ENCODE data around the gene HLA-DPB1.
"Not testable (repeated sequence)": the region's sequence is repeated elsewhere in the genome, so short reads cannot be mapped to it uniquely, and the experiment has no call there.

Gene HLA-DPB1

GRCh38 chr6:33080127-33081089, 4.6 kb downstream of the HLA-DPB1 start:
- H3K36me3 Mint-ChIP-seq = peaks cover 45% of the 10 kb centered on the region
- peaks cover 73% of the 10 kb centered on the region for H3K4me1 Mint-ChIP-seq
- H3K4me3 Mint-ChIP-seq = peak overlapping the region; percentile 42
- H3K9me3 Mint-ChIP-seq = no peaks in the 10 kb centered on the region
- H3K27ac Mint-ChIP-seq = peak overlapping the region; percentile 89
- ATAC-seq (no peak), DNase-seq (ENCODE audit: low spot score in 2 of 2) (no peak)

- peaks cover 68% of the 10 kb centered on the region for H3K4me1 Mint-ChIP-seq
- H3K9me3 Mint-ChIP-seq = no peaks in the 10 kb centered on the region
- ATAC-seq (no peak), DNase-seq (ENCODE audit: low spot score in 2 of 2) (no peak)
- H3K27ac Mint-ChIP-seq = peak overlapping the region; percentile 89
- peaks cover 54% of the 10 kb centered on the region for H3K36me3 Mint-ChIP-seq
- peak overlapping the region; percentile 42 for H3K4me3 Mint-ChIP-seq
Observed at GRCh38 chr6:33081098-33081824, 5.5 kb downstream of the HLA-DPB1 start.

- peaks cover 56% of the 10 kb centered on the region for H3K4me1 Mint-ChIP-seq
- peaks cover 68% of the 10 kb centered on the region for H3K36me3 Mint-ChIP-seq
- H3K9me3 Mint-ChIP-seq = no peaks in the 10 kb centered on the region
- ATAC-seq = peak; percentile 81
- no peak for DNase-seq (ENCODE audit: low spot score in 2 of 2)
- H3K27ac Mint-ChIP-seq = peak overlapping the region; percentile 89
- H3K4me3 Mint-ChIP-seq = no peak overlapping the region
Observed at GRCh38 chr6:33082702-33083101, 6.9 kb downstream of the HLA-DPB1 start.

DNA sequence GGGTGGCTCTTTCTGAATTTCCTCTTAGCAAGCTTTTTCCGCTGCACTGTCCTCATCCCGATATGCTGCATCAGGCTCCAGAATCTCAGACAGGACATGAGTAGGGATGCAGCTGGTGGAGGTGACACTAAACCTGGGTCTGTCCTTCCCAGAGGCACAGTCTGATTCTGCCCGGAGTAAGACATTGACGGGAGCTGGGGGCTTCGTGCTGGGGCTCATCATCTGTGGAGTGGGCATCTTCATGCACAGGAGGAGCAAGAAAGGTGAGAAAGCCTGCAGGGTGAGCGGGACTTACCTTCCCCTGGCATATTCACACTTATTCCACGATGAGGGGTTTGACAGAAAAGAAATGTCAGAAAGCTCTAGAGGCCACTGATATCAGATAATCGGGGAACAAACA, 9.8 kb downstream of the HLA-DPB1 start:
- DNase-seq (ENCODE audit: low spot score in 2 of 2) = no peak
- H3K9me3 Mint-ChIP-seq = no peaks in the 10 kb centered on the region
- H3K36me3 Mint-ChIP-seq = peaks cover 60% of the 10 kb centered on the region
- H3K27ac Mint-ChIP-seq = no peak overlapping the region
- peaks cover 27% of the 10 kb centered on the region for H3K4me1 Mint-ChIP-seq
- no peak for ATAC-seq
- H3K4me3 Mint-ChIP-seq = no peak overlapping the region

DNA sequence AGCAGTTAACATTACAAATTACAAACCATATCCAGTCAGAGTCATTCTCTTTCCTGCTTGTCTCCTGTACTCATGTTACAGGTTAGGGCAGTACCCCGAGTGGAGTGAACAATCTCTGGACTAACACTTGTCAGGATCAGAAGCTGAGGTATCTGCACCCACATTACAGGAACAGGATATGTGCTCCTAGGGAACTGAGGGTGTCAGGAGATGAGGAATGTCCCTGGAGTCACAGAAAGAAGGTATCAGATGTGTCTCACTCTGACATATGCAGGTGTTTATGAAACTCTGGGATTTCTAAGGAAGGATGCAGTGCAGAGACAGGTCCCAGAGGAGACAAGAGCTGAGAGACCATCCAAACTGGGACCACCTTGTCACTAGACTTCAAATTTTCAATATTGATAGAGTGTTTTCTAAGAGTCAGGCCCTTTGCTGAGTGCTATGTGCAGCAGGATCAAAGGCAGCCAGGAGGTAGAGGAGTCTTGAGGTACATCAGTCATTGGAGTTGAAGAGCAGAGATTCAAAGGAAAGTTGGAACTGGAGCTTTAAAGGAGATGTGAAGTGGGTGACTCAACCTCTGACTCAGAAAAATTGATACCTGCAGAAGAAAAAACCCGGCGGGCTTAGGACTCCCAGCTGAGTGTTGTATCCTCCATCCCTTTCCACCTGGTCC, 12.6 kb downstream of the HLA-DPB1 start:
- Mint-ChIP-seq H3K4me1 (peaks cover 6% of the 10 kb centered on the region), H3K36me3 (peaks cover 53% of the 10 kb centered on the region), H3K9me3 (no peaks in the 10 kb centered on the region), H3K27ac (peak overlapping the region; percentile 57), H3K4me3 (no peak overlapping the region)
- ATAC-seq (no peak), DNase-seq (ENCODE audit: low spot score in 2 of 2) (no peak)

DNA sequence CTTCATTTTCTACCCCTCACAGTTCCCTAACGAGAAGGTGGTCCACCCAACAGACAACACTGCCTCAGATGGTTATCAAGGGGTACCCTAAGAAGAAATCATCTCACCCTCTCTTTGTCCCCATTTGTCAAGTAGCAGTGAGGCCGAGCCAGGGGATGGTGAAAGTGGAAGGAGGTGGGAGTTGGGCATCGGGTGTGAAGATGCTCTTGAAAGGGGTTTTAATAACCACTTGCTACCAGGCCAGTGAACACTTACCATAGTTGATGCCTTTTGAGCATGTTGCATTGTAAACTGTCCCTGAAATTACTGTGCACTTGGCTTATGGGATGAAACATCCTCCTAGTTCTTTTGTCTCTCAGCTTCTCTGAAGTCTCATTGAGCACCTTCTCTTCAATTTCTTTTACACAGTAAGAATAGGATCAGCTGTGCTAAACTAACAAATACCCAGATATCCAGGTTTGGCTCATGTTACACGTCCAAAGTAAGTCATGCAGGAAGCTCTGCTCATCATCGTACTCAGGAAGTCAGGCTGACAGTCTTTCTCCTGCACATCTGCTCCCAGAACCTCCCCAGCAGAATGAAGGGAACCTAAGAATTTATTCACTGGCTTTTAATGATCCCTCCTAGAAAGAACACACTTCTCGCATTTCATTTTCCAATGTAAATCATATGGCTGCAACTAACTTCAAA, 13.3 kb downstream of the HLA-DPB1 start:
- ATAC-seq = no peak
- H3K4me3 Mint-ChIP-seq = no peak overlapping the region
- peak in 1 of 2 donors; percentile 42 for DNase-seq (ENCODE audit: low spot score in 2 of 2)
- H3K27ac Mint-ChIP-seq = peak overlapping the region; percentile 57
- H3K4me1 Mint-ChIP-seq = peaks cover 6% of the 10 kb centered on the region
- no peaks in the 10 kb centered on the region for H3K9me3 Mint-ChIP-seq
- H3K36me3 Mint-ChIP-seq = peaks cover 46% of the 10 kb centered on the region

DNA sequence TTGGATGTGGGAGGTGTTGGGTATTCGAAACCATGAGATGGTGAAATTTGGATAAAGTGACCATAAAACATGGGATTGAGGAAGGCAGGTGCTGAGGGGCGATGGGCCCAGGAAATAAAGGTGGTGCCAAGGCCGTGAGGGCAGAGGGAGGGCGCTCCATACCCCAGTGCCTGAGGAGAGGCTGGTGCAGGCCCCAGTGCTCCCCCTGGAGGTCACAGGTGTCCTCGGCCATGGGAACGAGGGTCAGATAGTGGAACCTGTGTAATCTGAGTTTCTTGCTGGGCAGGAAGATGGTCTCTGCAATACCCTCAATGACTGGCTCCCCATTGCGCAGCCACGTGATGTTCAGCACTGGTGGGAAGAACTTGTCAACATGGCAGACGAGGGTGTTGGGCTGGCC, 16.2 kb downstream of the HLA-DPB1 start:
- ATAC-seq (peak; percentile 81), DNase-seq (ENCODE audit: low spot score in 2 of 2) (peak in 1 of 2 donors; percentile 84)
- Mint-ChIP-seq H3K4me3 (no peak overlapping the region), H3K36me3 (peaks cover 17% of the 10 kb centered on the region), H3K9me3 (no peaks in the 10 kb centered on the region), H3K4me1 (peaks cover 6% of the 10 kb centered on the region), H3K27ac (no peak overlapping the region)

DNA sequence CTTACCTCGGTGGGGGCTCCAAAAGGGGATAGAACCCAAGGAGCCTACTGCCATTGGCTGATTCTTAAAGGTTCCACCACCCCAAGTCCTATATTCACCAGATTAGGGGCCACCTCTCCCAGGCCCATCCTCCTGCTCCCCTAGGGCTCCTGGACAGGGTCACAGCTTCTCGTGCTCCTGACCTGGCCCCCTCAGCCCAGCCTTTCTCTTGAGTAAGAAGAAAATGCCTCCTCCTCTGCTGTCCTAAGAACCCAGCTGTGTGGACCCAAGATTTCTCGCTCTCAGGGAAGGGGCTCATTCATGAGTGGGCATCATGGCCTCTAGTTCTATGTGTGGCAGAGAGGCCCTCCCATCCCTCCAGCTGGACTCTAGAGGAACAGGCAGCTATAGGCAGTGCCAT, 16.6 kb downstream of the HLA-DPB1 start:
- Mint-ChIP-seq H3K27ac (no peak overlapping the region), H3K36me3 (peaks cover 13% of the 10 kb centered on the region), H3K4me1 (peaks cover 6% of the 10 kb centered on the region), H3K9me3 (peaks cover under 1% of the 10 kb centered on the region), H3K4me3 (no peak overlapping the region)
- DNase-seq (ENCODE audit: low spot score in 2 of 2) (peak in 1 of 2 donors; percentile 44), ATAC-seq (no peak)

GRCh38 chr6:33093855-33094254, 18.1 kb downstream of the HLA-DPB1 start:
- Mint-ChIP-seq H3K36me3 (peaks cover 4% of the 10 kb centered on the region), H3K27ac (no peak overlapping the region), H3K4me1 (peaks cover 6% of the 10 kb centered on the region), H3K9me3 (peaks cover 11% of the 10 kb centered on the region), H3K4me3 (no peak overlapping the region)
- DNase-seq (ENCODE audit: low spot score in 2 of 2) = no peak
- no peak for ATAC-seq

GRCh38 chr6:33095681-33096080, 19.9 kb downstream of the HLA-DPB1 start:
- H3K36me3 Mint-ChIP-seq = peaks cover 4% of the 10 kb centered on the region
- no peak overlapping the region for H3K4me3 Mint-ChIP-seq
- H3K27ac Mint-ChIP-seq = no peak overlapping the region
- DNase-seq (ENCODE audit: low spot score in 2 of 2) (peak in 1 of 2 donors; percentile 32), ATAC-seq (no peak)
- H3K4me1 Mint-ChIP-seq = peaks cover 6% of the 10 kb centered on the region
- H3K9me3 Mint-ChIP-seq = peaks cover 22% of the 10 kb centered on the region

- not testable (repeated sequence) for H3K27ac Mint-ChIP-seq, H3K36me3 Mint-ChIP-seq, ATAC-seq, H3K4me3 Mint-ChIP-seq
- Mint-ChIP-seq H3K9me3 (peaks cover 25% of the 10 kb centered on the region), H3K4me1 (peaks cover 10% of the 10 kb centered on the region)
- DNase-seq (ENCODE audit: low spot score in 2 of 2) = peak in 1 of 2 donors; percentile 40
Observed at GRCh38 chr6:33101121-33101737, 25.4 kb downstream of the HLA-DPB1 start.

DNA sequence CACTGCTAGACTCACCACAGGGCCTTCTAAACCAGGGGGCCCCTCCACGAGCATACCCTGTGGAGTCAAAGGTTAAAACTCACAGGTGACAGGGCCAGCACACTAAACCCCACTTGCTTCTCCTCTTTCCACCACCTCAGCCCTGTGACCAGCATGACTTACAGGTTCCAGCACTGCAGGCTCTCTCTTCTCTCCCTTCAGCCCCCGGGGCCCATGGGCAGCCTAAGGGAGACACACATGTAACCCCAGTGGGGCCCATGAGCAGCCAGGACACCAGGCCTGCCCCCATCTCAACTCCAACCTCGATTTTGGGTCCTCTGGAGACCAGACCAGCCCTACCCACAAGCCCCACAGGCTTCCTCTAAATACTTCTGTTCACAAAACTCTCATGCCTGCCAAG, 28.0 kb downstream of the HLA-DPB1 start:
- DNase-seq (ENCODE audit: low spot score in 2 of 2) = peak in 1 of 2 donors; percentile 40
- Mint-ChIP-seq H3K36me3 (no peaks in the 10 kb centered on the region), H3K4me1 (peaks cover 10% of the 10 kb centered on the region), H3K4me3 (no peak overlapping the region), H3K27ac (no peak overlapping the region), H3K9me3 (peaks cover 14% of the 10 kb centered on the region)
- no peak for ATAC-seq

DNA sequence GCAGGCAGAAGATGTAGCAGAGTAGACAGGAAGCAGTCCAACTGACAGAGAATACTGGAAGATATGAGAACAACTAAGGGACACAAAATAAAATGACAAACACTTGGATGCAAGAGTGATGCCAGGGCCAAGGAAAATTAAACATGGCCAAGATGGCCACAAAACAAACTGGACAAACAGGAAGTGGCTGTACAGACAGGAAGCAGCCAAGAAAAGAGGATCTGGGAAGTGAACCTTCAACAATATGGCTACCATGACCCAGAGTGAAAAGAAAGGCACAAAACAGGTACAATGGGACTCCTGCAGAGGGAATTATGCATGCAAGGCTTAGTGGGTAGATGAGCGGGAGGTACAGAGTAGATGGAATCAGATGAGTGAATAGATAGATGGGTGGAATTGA, 29.1 kb downstream of the HLA-DPB1 start:
- Mint-ChIP-seq H3K27ac (no peak overlapping the region), H3K4me3 (no peak overlapping the region), H3K4me1 (peaks cover 10% of the 10 kb centered on the region), H3K36me3 (no peaks in the 10 kb centered on the region), H3K9me3 (peaks cover 7% of the 10 kb centered on the region)
- DNase-seq (ENCODE audit: low spot score in 2 of 2) (peak in 1 of 2 donors; percentile 18), ATAC-seq (no peak)

- no peak for ATAC-seq
- no peak for DNase-seq (ENCODE audit: low spot score in 2 of 2)
- Mint-ChIP-seq H3K4me3 (no peak overlapping the region), H3K4me1 (peaks cover 10% of the 10 kb centered on the region), H3K36me3 (no peaks in the 10 kb centered on the region), H3K27ac (no peak overlapping the region), H3K9me3 (peaks cover 6% of the 10 kb centered on the region)
Observed at GRCh38 chr6:33105386-33105785, 29.6 kb downstream of the HLA-DPB1 start.
